GM19035 (cell line): ENCODE results near the gene OTUD3.

Experiments used
- ATAC-seq: cut with Tn5 transposase; IDR thresholded peaks from one replicate; pipeline ENCODE4 v1.9.1; 2021; ENCODE audit not compliant: unreplicated experiment

Gene OTUD3

GRCh38 chr1:19946331-19946751 lies 64.1 kb downstream of the OTUD3 start:
- no peak for ATAC-seq

GRCh38 chr1:19946971-19947370 lies 64.8 kb downstream of the OTUD3 start:
- ATAC-seq: no peak

- ATAC-seq: no peak
Measured at GRCh38 chr1:19949016-19949415, 66.8 kb downstream of the OTUD3 start.

- no peak for ATAC-seq
Measured at GRCh38 chr1:19954059-19954458, 71.9 kb downstream of the OTUD3 start.

- no peak for ATAC-seq
Measured at GRCh38 chr1:19955534-19956170, 73.5 kb downstream of the OTUD3 start.

- ATAC-seq: no peak
Measured at GRCh38 chr1:19957779-19958178, 75.6 kb downstream of the OTUD3 start.

GRCh38 chr1:19960591-19960990 lies 78.4 kb downstream of the OTUD3 start:
- ATAC-seq: no peak
